Activated naive CD4-positive, alpha-beta T cell treated with Interleukin-2 at 50 U/mL for 16 hours (primary cell): ENCODE measurements around the gene AMFR.

Experiments used
- DNase-seq: peaks from one replicate; pipeline ENCODE4 v3.0.0-alpha.2; 2020

The AMFR gene

GRCh38 chr16:56425439-56425832 lies at the start of gene AMFR:
TSS of gene AMFR (minus strand) at chr16:56425545. CDS start at chr16:56425327, 218 bp downstream.
- peak; percentile 71 for DNase-seq

DNA sequence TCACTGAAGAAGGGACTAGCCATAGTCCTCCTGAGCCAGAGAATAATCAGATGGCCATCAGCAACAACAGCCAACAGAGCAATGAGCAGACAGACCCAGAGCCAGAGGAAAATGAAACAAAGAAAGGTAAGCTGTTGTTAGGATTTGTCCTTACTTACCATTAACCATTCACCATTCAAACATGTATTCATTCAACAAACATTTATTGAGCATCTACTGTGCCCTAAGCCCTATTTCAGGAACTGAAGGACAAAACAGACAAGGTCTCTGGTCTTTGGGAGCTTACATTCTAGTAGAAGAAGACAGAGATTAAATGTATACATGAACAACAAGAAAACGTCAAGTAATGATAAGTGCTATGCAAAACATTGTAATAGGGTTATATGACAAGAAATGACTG lies 45.3 kb upstream of the AMFR start:
- DNase-seq: no peak

- DNase-seq: no peak
Measured at GRCh38 chr16:56470232-56470631, 44.9 kb upstream of the AMFR start.

- DNase-seq: no peak
Measured at GRCh38 chr16:56469748-56470147, 44.4 kb upstream of the AMFR start.

DNA sequence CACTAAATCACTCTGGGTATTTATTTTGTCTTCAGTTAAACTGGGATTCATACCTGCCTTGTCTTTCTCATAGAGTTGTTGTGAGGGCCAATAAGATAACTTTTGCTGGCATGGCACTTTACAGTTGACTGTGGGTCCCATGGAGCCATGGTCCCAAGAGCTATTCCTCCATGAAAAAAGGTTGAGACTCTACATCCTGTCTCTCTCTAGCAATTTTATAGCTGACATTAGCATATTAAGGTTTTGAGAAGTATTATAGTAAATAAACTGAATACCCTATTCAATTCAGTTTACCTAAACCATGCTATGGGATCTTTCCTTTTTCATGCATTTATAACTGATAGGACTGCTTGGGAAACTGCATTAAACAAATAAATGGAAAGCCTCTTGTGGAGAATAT lies 43.5 kb upstream of the AMFR start:
- DNase-seq: no peak

DNA sequence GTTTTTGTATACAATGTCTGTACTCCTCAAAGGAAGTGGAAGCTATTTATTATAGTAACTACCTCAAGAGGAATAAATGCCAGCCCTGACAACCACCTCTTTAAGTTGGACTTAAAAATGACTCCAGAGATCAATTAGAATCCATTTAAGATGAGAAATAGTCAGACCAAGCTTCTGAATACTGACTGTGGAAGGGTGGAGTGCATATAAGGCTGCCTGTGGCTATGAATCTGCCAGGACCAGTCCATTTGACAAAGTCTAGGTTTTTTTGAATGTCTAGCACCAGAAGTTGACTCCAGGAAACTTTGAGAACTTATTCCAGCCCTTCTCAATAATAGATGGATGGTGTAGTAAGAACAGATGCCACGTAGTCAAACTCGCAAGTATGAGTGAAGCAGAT lies 41.0 kb upstream of the AMFR start:
- DNase-seq: no peak

GRCh38 chr16:56463153-56463552 lies 37.8 kb upstream of the AMFR start:
- DNase-seq: no peak

- no peak for DNase-seq
Measured at GRCh38 chr16:56462064-56462796, 36.9 kb upstream of the AMFR start.

DNA sequence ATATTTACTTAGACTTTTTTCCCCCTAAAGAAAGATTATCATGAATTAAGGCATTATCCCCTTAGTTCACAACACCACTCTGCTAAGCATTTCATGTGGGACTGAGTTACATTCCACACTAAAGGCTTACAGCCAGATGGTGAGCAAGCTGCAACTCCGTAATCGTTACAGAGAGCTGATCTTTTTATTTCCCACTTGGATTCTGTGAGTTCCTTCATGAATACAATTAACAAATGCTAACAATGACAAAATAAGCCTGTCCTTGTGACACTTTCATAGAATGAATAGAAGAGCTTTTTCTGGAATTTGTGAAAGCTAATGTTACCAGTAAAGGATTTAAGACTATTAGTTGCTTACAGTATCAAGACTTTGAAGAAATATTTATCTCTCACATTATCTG lies 34.8 kb upstream of the AMFR start:
- no peak for DNase-seq

GRCh38 chr16:56457927-56458470 lies 32.7 kb upstream of the AMFR start:
- no peak for DNase-seq

DNA sequence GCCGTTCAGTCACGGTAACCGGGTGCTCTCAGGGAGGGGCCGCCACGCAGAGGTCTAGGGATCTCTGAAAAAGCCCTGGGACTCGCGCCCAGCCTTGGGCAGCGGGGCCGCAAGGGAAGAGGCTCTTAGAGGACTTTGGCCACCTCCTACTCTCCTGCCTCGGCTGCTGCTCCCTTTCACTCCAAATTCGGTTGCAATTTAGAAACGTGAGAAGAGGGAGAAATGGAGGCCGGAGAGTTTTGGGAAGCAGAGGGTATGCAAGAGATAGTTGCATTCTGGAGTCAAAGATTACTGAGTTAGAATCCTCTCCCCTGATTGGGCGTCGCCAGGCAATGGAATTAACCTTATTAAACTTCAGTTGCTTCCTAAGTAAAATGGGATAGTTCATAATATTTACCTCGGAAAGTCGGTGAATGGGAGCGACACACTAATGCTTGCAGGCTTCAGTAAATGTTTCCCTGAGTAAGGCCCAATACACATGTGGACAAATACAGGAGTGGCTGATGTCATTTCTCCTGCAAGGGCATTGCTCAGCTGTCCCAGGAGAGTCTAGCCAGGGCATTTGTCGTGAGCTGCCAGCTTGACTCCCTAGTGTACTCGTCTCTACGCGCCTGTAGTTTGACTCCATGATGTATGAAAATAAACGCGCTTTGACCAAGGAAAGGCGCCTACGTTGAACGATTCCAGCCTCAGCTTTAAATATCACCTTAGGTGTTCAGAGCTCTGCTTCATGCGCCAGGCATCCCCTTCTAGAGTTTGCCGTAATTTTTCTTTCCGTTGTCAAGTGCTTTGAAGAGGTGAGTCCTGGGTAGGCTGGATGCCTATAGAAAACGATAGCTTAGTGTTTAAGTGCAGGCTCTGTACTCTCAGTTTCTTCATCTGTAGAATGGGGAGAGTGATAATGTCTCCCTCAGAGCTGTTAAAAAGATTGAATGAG lies 26.7 kb upstream of the AMFR start:
- peak; percentile 10 for DNase-seq

- peak; percentile 93 for DNase-seq
Measured at GRCh38 chr16:56450986-56451752, 25.8 kb upstream of the AMFR start, which contains the start of the genes NUDT21 and OGFOD1. TSS of gene NUDT21 (minus strand) at chr16:56451332. CDS start at chr16:56451202, 130 bp downstream. TSS of gene OGFOD1 (plus strand) at chr16:56451554. CDS start at chr16:56451613, 59 bp downstream.

DNA sequence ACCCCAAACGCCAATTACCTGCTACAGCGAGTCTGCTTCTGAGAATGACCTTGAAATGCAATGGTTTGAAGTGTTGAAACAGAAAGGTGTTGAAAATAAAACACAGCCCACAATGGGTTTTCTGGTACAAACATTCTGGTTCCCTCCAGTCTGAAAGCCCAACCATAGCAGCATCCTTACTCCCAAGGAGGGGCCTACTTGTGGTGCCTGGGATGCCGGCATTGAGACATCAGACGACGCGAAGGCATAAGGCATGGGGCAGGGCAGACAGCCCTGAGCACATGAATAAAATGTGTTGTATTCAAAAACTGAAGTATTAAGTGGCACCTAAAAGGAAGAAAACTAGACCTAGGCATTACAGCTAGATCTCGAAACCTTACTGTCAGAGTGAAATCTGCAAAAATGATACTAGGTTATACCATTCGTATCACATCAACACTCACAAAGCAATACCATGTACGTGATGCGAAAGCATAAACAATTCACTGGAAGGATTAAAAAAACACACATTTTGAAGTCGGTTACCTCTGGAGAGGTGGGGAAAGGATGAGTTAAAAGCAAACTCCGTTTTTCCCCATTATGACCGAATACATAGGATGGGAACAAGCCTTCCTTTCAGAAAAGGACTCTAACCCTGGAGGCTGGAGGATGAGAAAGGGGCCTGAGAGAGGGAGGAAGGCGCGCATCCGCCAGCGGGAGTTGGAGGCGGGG lies 25.1 kb upstream of the AMFR start:
- DNase-seq: peak; percentile 23

GRCh38 chr16:56448005-56448404 lies 22.7 kb upstream of the AMFR start:
- no peak for DNase-seq

- no peak for DNase-seq
Measured at GRCh38 chr16:56447286-56447685, 21.9 kb upstream of the AMFR start.

DNA sequence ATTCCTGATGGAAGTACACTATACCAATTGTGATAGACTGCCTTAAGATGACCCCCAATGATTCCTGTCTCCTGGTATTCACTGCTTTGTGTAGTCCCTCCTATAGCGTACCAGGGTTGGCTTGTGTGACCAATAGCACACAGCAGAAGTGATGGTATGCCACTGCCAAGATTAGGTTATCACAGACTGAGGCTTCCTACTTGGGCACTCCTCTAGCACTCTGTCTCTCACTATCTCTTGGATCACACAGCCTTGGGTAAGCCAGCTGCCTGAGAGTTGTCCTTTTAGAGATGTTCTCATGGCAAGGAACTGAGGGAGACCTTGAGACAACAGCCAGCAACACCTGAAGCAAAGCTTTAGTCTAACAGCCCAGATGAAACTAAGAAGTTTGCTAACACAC lies 12.7 kb upstream of the AMFR start:
- no peak for DNase-seq

GRCh38 chr16:56436258-56436657 lies 10.9 kb upstream of the AMFR start:
- no peak for DNase-seq

- DNase-seq: no peak
Measured at GRCh38 chr16:56428091-56428490, 2.7 kb upstream of the AMFR start.

DNA sequence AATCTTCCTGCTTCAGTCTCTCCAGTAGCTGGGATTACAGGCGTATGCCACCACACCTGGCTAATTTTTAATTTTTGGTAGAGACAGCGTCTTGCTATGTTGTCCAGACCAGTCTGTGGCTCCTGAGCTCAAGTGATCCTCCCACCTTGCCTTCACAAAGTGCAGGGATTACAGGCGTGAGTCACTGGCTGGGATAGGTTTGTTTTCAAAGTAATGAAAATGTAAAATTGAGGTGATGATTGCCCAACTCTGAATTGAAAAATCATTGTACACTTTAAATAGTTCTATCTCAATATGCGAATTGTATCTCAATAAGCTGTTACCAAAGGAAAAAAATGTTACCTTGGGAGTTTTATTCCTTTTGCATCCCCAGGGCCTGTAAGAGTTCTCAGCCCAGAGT lies 1.2 kb upstream of the AMFR start:
- DNase-seq: no peak

GRCh38 chr16:56424791-56425438 lies 430 bp downstream of the AMFR start:
- peak; percentile 49 for DNase-seq

GRCh38 chr16:56424404-56424764 lies 961 bp downstream of the AMFR start:
- no peak for DNase-seq
